Spleen (tissue), 11 donors: ENCODE measurements around the gene CCNH. TPM values are rescaled to one million over a fixed set of nuclear protein-coding genes. Genes with fewer than 3 reads are reported as not detected.

Source experiments
- DNase-seq: peaks from one replicate; pipeline ENCODE4 v3.0.0-alpha.2; 2020
- H3K27ac ChIP-seq, 8 donors: fragments of 200-600 bp; sonication (generic) in 7 of 8; 1 replicate in 4 of 8; 2 replicates in 4 of 8; pipeline versions ENCODE4 v1.5.0 to v1.8.0; 2016 to 2021; ENCODE audit warnings: inconsistent platforms in 4 of 8, mild to moderate bottlenecking in 4 of 8, moderate library complexity in 1 of 8
- H3K27me3 ChIP-seq, 7 donors: fragments of 200-600 bp; sonication (generic) in 6 of 7; replicated peaks in 1 of 7; 1 replicate in 4 of 7; 2 replicates in 3 of 7; pipeline versions ENCODE4 v1.5.0 to v1.8.0; 2016 to 2021; ENCODE audit warnings: inconsistent platforms in 3 of 7, mild to moderate bottlenecking in 1 of 7
- H3K36me3 ChIP-seq, 6 donors: fragments of 200-600 bp; sonication (generic) in 5 of 6; 1 replicate in 4 of 6; 2 replicates in 2 of 6; pipeline versions ENCODE4 v1.5.0 to v1.8.0; 2016 to 2021; ENCODE audit warnings: inconsistent platforms in 2 of 6
- H3K4me1 ChIP-seq, 6 donors: fragments of 200-600 bp; sonication (generic) in 5 of 6; 1 replicate in 3 of 6; 2 replicates in 3 of 6; pipeline versions ENCODE4 v1.5.0 to v1.8.0; 2016 to 2021; ENCODE audit warnings: inconsistent platforms in 3 of 6
- H3K4me3 ChIP-seq, 8 donors: fragments of 200-600 bp; sonication (generic) in 7 of 8; 1 replicate in 4 of 8; 2 replicates in 4 of 8; pipeline versions ENCODE4 v1.5.0 to v1.8.0; 2016 to 2021; ENCODE audit warnings: inconsistent platforms in 4 of 8, mild to moderate bottlenecking in 4 of 8, moderate library complexity in 2 of 8
- H3K9me3 ChIP-seq, 8 donors: fragments of 200-600 bp; sonication (generic) in 7 of 8; 1 replicate in 4 of 8; 2 replicates in 4 of 8; pipeline versions ENCODE4 v1.5.0 to v1.8.0; 2016 to 2021; ENCODE audit warnings: inconsistent platforms in 4 of 8
- POLR2A ChIP-seq, 3 donors: fragments of 450-650 bp; IDR thresholded peaks; one replicate each; pipeline ENCODE4 v1.5.1; 2017; ENCODE audit warnings: antibody characterized with exemption in 3 of 3, mild to moderate bottlenecking in 1 of 3
- POLR2AphosphoS5 ChIP-seq, 3 donors: sonication (generic); formaldehyde crosslinking; IDR thresholded peaks; one replicate each; pipeline ENCODE4 v1.5.1; 2017; ENCODE audit warnings: antibody characterized with exemption in 3 of 3
- WGBS, 5 donors: extraction: QIAGEN DNeasy Blood & Tissue Kit in 3 of 5; methylation state at CpG; one replicate each; pipeline versions ENCODE4 v1.1.5 to v1.1.7; 2013 to 2018; 5-methylcytosine and 5-hydroxymethylcytosine counted together
- intact Hi-C: fragments of 100-400 bp; cut with DNase I; formaldehyde crosslinking; loops from one replicate; pipeline ENCODE4 v1.15.0; 2023; ENCODE audit warnings: low total_unique reads
- polyA plus RNA-seq, 3 donors: library from polyadenylated mRNA; stranded (reverse); fragments of 200-250 nt; gene quantifications; one replicate each; pipeline ENCODE4 v1.2.1, GENCODE V29; 2013
- total RNA-seq, 7 donors: library from RNA; depleted of rRNA in 3 of 7; stranded (reverse); fragments of >200 nt in 3 of 7; fragmentation: NEBNext Ultra II Directional in 4 of 7; extraction: Animal tissue kit (Norgen Biotek cat#: 25700) in 4 of 7; gene quantifications; one replicate each; pipeline versions ENCODE4 v1.1.0 to v1.2.1, GENCODE V29; 2016 to 2021
- TF ChIP-seq, protein P1 (sequence below), 11 experiments: fragments of 200-600 bp in 7 of 11; fragments of 450-650 bp in 4 of 11; sonication (generic) in 4 of 11; IDR thresholded peaks in 8 of 11; conservative IDR thresholded peaks in 3 of 11; 1 replicate in 7 of 11; 2 replicates in 4 of 11; pipeline versions ENCODE4 v1.4.0 to v1.8.0; 2016 to 2021; ENCODE audit warnings: antibody characterized with exemption in 11 of 11, inconsistent platforms in 4 of 11, mild to moderate bottlenecking in 1 of 11
- donor health status: healthy with polysubstance abuse.
- donor health status: DM: no; HTN: no; CAD: no; lungs with moderate emphysema.
- donor health status: DM: no; HTN: no; CAD: no.
- donor health status: Bipolar disorder and iron deficiency.
- donor health status: healthy.
- donor health status: DM: no; HTN: no; CAD: no.
- donor health status: DM: yes; HTN: yes; CAD: no.

The CCNH gene
- total and polyA plus RNA-seq, 10 donors: 32.5 to 188 (median 70.8) TPM

DNA sequence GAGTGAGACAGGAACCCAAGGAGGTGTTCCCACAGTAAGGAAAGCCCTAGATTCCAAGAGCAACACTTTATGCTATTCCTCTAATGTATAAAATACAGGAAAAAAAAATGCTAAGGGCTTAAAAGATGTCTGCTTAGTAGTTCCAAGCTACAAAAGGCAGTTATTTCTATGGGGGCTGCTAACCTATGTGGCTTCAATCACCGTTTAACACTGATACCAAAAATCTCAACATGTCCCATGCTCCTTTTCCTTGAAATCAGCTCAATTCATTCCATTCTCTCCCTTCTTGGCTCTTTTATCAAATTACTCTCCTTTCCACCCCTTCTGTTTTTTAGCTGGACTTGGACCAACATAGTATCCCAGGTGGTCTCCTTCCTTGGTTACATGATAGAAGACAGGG lies 20.6 kb downstream of the CCNH start:
- TF ChIP-seq POLR2AphosphoS5 (IDR thresholded peaks at IDR 0.05): no peak
- TF ChIP-seq, protein P1, sequence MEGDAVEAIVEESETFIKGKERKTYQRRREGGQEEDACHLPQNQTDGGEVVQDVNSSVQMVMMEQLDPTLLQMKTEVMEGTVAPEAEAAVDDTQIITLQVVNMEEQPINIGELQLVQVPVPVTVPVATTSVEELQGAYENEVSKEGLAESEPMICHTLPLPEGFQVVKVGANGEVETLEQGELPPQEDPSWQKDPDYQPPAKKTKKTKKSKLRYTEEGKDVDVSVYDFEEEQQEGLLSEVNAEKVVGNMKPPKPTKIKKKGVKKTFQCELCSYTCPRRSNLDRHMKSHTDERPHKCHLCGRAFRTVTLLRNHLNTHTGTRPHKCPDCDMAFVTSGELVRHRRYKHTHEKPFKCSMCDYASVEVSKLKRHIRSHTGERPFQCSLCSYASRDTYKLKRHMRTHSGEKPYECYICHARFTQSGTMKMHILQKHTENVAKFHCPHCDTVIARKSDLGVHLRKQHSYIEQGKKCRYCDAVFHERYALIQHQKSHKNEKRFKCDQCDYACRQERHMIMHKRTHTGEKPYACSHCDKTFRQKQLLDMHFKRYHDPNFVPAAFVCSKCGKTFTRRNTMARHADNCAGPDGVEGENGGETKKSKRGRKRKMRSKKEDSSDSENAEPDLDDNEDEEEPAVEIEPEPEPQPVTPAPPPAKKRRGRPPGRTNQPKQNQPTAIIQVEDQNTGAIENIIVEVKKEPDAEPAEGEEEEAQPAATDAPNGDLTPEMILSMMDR (IDR thresholded peaks at IDR 0.05 in 8 of 11, conservative IDR thresholded peaks at IDR 0.05 in 3 of 11): no peak
- no peak for TF ChIP-seq POLR2A (IDR thresholded peaks at IDR 0.05)
- intact Hi-C loops: no loop called here
- Histone ChIP-seq H3K27ac (peak overlapping the region in 2 of 8 donors; percentile 1 to 28), H3K4me3 (no peak overlapping the region), H3K27me3 (no peaks in the 10 kb centered on the region), H3K4me1 (peaks cover 0 to 66% (median 9%) of the 10 kb centered on the region in 6 donors), H3K9me3 (no peaks in the 10 kb centered on the region), H3K36me3 (peaks cover 2 to 100% (median 96%) of the 10 kb centered on the region in 6 donors)
- no peak for DNase-seq
- WGBS, 5 donors: 79 to 96% (median 93%) methylated on average over 1 of the region's 1 CpG

DNA sequence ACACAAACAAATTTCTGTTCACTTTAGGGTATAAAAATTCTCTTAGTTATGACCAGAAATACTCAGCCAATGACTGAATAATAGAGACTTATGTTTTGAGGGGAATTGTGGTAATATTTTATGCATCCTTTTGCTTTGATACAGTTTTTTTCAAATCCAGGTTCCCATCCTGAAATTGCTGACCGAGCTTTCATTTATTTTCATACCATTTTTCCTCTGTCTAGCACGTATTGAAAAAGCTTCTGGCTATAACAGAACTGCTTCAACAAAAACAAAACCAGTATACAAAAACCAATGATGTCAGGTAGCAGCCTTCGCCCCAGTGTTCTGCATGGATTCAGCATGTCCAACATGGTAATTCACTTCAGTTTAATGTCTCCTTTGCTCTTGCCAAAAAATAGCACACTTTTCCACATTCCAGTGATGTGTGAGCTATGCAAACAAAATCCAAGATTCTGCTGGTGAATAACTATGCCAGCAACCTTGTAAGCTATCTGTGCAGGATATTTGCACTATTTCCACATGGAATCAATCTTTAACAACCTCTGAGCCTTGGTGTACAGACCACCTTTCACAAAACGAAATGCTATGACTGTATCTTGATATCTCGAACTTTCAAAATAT lies 22.0 kb downstream of the CCNH start:
- no peak for DNase-seq
- TF ChIP-seq, protein P1 (IDR thresholded peaks at IDR 0.05 in 8 of 11, conservative IDR thresholded peaks at IDR 0.05 in 3 of 11): no peak
- no peak for TF ChIP-seq POLR2A (IDR thresholded peaks at IDR 0.05)
- TF ChIP-seq POLR2AphosphoS5 (IDR thresholded peaks at IDR 0.05): peak in 1 of 3 donors; percentile 37
- intact Hi-C loops: no loop called here
- Histone ChIP-seq H3K36me3 (peaks cover 2 to 100% (median 92%) of the 10 kb centered on the region in 6 donors), H3K27ac (peak overlapping the region in 2 of 8 donors; percentile 19 to 22), H3K4me1 (peaks cover 0 to 51% (median 9%) of the 10 kb centered on the region in 6 donors), H3K4me3 (no peak overlapping the region), H3K9me3 (no peaks in the 10 kb centered on the region), H3K27me3 (no peaks in the 10 kb centered on the region)
- 86 to 96% (median 93%) methylated on average over 5 of the region's 5 CpGs for WGBS, 5 donors

DNA sequence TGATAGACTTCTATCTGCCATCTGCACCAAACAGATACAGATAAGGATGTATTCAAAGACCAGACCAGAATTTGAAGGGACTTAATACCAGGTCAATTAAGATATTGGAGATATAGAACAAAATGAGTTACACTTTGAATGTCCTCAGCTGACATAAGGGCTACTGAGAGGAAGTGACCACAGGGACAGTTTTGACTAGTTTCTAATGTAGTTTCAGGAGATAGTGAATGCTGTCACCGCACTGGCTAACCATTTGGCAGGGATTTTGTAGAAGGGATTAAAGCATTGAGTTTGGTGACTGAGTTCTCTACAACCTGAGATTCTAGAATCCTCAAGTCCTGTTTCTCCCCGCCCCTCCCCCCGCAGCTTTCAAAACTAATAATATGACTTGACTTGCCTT lies 22.7 kb downstream of the CCNH start:
- intact Hi-C loops: no loop called here
- H3K36me3 ChIP-seq: peaks cover 2 to 100% (median 88%) of the 10 kb centered on the region in 6 donors
- no peaks in the 10 kb centered on the region for H3K9me3 ChIP-seq
- 89 to 96% (median 96%) methylated on average over 3 of the region's 3 CpGs for WGBS, 5 donors
- no peaks in the 10 kb centered on the region for H3K27me3 ChIP-seq
- H3K27ac ChIP-seq: peak overlapping the region in 4 of 8 donors; percentile 12 to 30 (median 20)
- no peak for DNase-seq
- no peak overlapping the region for H3K4me3 ChIP-seq
- TF ChIP-seq, protein P1 (IDR thresholded peaks at IDR 0.05 in 8 of 11, conservative IDR thresholded peaks at IDR 0.05 in 3 of 11): no peak
- H3K4me1 ChIP-seq: peaks cover 0 to 47% (median 9%) of the 10 kb centered on the region in 6 donors

DNA sequence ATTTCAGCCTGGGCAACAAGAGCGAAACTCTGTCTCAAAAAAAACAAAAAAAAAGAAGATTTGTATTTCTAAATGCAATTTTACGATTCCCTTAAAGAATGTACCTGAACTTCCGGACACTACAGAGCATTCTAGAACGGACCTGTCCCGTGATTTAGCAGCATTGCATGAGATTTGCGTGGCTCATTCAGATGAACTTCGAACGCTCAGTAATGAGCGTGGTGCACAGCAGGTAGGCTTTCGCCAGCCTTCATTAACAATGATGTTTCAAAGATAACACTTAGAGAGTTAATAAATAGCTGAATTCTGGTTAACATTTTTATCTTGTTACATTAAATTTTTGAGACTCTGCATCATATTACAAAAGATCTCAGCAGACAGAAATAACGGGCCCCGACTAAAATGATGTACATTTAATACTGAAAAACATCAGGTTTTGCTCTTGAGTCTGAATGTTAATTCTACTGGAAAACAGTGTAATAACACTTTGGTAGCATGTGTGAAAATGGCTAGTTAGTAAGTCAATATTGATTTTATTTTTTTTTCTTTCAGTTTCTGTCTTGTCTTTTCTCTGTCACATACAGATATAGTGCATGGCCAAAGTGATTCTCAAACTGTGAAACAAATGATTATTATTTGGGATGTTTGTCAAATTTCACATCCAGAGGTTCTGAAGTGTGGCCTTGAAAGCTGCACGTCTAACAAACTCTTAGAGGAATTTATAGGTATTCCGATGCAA lies 23.3 kb downstream of the CCNH start:
- intact Hi-C loops: no loop called here
- peak overlapping the region in 4 of 8 donors; percentile 12 to 30 (median 20) for H3K27ac ChIP-seq
- H3K9me3 ChIP-seq: no peaks in the 10 kb centered on the region
- peaks cover 2 to 100% (median 85%) of the 10 kb centered on the region in 6 donors for H3K36me3 ChIP-seq
- TF ChIP-seq POLR2AphosphoS5 (IDR thresholded peaks at IDR 0.05): no peak
- TF ChIP-seq, protein P1 (IDR thresholded peaks at IDR 0.05 in 8 of 11, conservative IDR thresholded peaks at IDR 0.05 in 3 of 11): no peak
- peaks cover 0 to 40% (median 9%) of the 10 kb centered on the region in 6 donors for H3K4me1 ChIP-seq
- WGBS, 5 donors: 93 to 95% (median 95%) methylated on average over 14 of the region's 14 CpGs
- no peak for DNase-seq
- no peak overlapping the region for H3K4me3 ChIP-seq
- no peaks in the 10 kb centered on the region for H3K27me3 ChIP-seq
